AG09309 (cell line): Measurements from ENCODE around the gene TRPV4.

ENCODE experiments used
- DNase-seq: peaks from one replicate; pipeline ENCODE4 v3.0.0-alpha.2; 2010; ENCODE audit warnings: low read depth
- H3K4me3 ChIP-seq: 2 replicates; pipeline ENCODE4 v1.5.1; 2011; ENCODE audit warnings: mild to moderate bottlenecking, low read depth, low read length, moderate library complexity; ENCODE audit not compliant: control insufficient read depth
- TF ChIP-seq, protein P1 (sequence below): IDR thresholded peaks from 2 replicates; pipeline ENCODE4 v1.5.1; 2011; ENCODE audit warnings: mild to moderate bottlenecking, low read depth, low read length, inconsistent platforms; ENCODE audit not compliant: insufficient read depth, control insufficient read depth; ENCODE audit errors: missing control alignments

TRPV4 gene

DNA sequence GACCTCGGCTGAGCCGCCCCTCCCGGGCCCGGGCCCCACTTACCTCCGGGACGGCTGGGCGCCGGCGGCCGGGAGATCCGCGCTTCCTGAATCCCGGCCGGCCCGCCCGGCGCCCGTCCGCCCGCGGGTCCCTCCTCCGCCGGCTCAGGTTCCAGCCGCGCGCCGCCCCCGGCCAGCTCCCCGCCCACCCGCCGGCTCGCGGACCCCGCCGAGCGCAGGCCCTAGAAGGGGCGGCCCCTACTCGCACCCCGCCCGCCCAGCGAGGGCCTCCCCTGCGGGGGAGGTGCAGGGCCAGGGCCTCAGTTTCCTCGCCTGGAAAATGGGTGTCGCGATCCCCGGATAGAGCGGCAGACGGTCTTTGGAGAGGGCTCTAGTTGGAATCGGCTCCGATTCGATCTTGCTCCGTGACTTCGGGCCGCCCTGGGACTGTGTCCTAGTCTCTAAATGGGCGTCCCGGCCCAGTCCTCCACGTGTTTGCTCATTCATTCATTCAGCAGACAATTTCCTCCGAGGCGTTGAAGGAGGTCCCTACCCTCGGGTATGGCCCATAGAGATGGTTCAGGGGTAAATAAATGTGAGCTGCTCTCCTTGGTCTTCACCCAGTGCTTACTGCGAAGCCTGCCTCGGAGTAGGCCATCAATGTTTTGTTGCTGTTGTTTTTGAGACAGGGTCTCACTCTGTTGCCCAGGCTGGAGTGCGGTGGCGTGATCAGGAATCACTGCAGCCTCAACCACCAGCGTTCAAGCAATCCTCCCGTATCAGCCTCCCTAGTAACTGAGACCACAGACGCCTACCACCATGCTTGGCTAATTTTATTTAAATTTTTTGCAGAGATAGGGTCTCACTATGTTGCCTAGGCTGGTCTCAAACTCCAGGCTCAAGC is at the start of gene TRPV4:
Gene TRPV4, minus strand, starts transcription at position 92 of the 883 bp plus-strand sequence. CDS start 18,602 bp downstream, outside the sequence.
- peak within 1 kb of the TSS; percentile 83 for H3K4me3 ChIP-seq
- TF ChIP-seq, protein P1, sequence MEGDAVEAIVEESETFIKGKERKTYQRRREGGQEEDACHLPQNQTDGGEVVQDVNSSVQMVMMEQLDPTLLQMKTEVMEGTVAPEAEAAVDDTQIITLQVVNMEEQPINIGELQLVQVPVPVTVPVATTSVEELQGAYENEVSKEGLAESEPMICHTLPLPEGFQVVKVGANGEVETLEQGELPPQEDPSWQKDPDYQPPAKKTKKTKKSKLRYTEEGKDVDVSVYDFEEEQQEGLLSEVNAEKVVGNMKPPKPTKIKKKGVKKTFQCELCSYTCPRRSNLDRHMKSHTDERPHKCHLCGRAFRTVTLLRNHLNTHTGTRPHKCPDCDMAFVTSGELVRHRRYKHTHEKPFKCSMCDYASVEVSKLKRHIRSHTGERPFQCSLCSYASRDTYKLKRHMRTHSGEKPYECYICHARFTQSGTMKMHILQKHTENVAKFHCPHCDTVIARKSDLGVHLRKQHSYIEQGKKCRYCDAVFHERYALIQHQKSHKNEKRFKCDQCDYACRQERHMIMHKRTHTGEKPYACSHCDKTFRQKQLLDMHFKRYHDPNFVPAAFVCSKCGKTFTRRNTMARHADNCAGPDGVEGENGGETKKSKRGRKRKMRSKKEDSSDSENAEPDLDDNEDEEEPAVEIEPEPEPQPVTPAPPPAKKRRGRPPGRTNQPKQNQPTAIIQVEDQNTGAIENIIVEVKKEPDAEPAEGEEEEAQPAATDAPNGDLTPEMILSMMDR: no peak
- DNase-seq: no peak

DNA sequence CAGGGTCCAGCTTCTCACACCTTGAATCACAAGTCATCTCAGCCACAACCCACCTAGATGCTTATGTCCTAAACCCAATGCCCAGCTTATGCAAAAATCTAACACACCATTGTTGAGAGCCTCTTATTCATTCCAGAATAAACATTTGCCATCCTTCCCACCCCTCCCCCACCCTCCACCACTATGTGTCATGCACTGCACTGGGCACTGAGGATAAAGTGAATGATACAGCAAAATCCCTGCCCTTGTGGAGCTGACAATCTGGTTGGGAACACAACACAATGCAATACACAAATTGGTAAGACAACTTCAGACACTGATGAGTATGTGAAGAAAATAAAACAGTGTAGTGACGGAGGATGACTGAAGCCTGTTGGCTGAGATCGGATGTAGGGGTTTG is 48.6 kb upstream of the TRPV4 start:
- DNase-seq: no peak
- no peak overlapping the region for H3K4me3 ChIP-seq
- TF ChIP-seq, protein P1: no peak

DNA sequence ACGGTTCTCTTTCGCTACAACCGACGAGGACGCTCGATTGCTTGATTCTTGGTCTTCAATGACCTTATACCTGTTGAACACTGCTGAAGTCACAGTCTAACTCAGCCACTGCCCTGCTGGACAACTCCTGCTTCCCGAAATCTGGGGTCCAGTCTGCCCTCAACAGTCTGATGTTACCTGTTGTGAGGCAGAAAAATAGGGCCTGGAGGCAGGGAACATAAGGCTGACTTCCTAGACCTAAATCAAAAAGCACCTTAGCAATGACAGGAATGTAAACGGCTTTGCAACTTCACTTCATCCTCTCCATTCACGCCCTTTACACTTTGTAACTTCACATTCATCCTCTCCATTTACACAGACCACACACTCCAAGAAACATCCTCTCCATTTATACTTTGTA is 47.7 kb upstream of the TRPV4 start:
- DNase-seq: no peak
- TF ChIP-seq, protein P1: no peak
- H3K4me3 ChIP-seq: peak overlapping the region; percentile 69

DNA sequence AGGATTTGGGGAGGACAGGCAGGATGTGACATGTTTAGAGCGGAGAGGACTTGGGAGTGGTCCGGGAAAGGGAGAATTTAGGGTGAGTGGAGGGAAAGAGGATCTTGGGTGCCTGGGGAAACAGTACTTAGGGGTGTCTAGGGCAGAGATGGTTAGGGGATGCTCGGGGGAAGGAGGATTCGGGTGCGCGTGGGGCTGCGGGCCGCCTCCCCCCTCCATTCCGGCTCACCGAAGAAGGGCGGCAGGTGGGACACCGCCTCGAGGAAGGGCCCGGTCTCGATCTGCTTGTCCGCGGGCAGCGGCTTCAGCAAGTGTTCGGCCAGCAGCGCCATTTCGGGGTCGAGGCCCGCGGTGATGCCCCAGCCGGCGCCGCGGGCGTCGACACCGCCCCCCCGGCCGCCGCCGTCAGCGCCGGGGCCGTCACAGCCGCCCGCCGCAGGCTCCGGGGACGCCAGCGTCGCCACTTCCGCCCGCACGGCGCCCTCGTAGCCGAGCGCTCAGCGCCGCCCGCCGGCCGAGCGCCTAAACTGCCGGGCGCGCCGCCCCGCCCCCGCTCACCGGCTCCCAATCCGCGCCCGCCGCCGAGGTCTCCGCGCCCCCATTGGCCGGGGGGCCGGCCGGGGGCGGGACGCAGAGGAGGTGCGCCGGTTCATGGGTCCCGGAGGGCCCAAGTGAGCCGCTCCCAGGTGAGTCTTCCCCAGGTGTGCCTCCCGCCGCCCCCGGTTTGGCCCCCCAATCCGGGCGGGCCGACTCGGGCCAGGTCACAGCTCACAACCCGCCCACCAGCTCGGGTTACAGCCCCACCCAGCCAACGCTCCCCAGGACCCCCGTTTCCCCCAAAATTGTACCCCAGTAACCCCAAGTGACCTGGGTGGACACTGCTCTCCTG is 47.1 kb upstream of the TRPV4 start, which contains the start of gene GLTP:
Gene GLTP, minus strand, starts transcription at position 499 of the 889 bp plus-strand sequence. Its CDS starts 167 bp downstream, at position 332.
- no peak for DNase-seq
- peak within 1 kb of the TSS; percentile 86 for H3K4me3 ChIP-seq
- TF ChIP-seq, protein P1: peak; percentile 18

DNA sequence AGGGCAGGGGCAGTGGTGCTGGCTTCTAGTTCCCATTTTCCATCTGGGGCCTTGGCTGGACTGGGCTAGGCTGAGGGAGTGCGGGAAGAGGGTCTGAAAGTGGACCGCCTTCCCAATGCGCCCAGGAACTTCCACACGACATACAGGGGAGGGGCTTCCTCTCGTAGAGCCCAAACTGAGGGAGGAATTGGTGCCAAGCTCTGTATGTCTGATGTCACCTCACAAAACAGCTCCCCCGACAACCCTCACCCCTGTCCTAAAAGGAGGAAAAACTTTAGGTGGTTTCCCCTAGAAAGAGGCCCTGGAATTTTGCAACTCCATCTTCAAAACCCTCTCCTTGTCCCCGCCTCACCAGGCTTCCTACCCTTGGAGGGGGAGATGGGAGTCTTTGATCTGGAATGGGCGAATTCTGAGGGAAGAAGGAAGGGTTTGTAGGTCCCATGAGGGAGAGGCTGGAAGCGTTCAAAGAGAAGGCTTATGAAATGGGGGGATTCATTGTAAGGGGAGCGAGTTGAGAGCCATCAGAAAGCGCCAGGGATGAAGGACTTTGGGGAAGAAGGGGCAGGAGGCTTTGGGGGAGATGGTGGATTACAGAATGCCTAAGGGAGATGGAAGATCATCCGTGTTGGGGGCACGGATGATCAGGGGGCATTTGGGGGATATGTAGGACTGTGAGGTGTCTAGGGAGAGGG is 46.3 kb upstream of the TRPV4 start:
- TF ChIP-seq, protein P1: no peak
- no peak for DNase-seq
- peak overlapping the region; percentile 86 for H3K4me3 ChIP-seq

DNA sequence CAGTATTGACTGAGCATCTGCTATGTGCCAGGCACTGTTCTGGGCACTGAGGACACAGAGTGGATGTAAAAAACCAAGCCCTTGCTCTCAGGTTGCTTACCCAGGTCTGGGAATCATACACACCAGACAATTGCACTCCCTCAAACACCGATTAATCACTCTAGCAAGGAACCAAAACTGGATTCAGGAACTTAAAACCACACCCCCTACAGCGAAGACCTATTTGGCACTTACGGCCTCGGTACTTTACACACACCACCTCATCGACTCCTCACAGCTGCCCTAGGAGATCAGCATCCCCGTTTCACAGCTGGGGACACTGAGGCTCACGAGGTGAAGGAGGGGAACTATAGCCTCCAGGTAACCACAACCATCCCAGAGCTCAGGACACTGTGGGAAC is 45.6 kb upstream of the TRPV4 start:
- H3K4me3 ChIP-seq: peak overlapping the region; percentile 86
- DNase-seq: no peak
- TF ChIP-seq, protein P1: no peak
